Breast epithelium (tissue), 3 donors: ENCODE data around the gene DIPK1C.

Experiments used
- CTCF ChIP-seq, 3 donors: fragments of 450-650 bp; IDR thresholded peaks; one replicate each; pipeline ENCODE4 v1.5.1; 2016 to 2017; ENCODE audit warnings: antibody characterized with exemption in 3 of 3, mild to moderate bottlenecking in 3 of 3, moderate library complexity in 3 of 3
- POLR2A ChIP-seq: fragments of 450-650 bp; IDR thresholded peaks from one replicate; pipeline ENCODE4 v1.6.1; 2016; ENCODE audit warnings: antibody characterized with exemption, mild to moderate bottlenecking, moderate library complexity

- TF ChIP-seq CTCF (IDR thresholded peaks at IDR 0.05) (no peak), POLR2A (no peak)
These were observed 69.7 kb downstream of the DIPK1C start for GRCh38 chr18:74387383-74387782.
